K562 (cell line): ENCODE results near the gene HSPB2. TPM values are rescaled to one million over a fixed set of nuclear protein-coding genes. Genes with fewer than 3 reads are reported as not detected.

ENCODE experiments used
- ATAC-seq: fragments of 200-7000 bp; cut with Tn5 transposase; 3 replicates; pipeline ENCODE4 v1.9.1; 2020; ENCODE audit warnings: moderate library complexity
- BruUV-seq: library from RNA; stranded (reverse); fragments of 400-500 nt; replicated peaks from 2 replicates; lab custom pipeline; 2021; lab: Mats Ljungman, UMichigan
- CTCF ChIA-PET: fragments of 300-600 bp; formaldehyde crosslinking; extraction: SDS; loops from one replicate; lab custom pipeline; 2021; ENCODE audit warnings: low intra/inter-chr PET ratio; lab: Yijun Ruan, JAX
- POLR2A ChIA-PET: fragments of 300-600, 350-650 bp; sonication (Branson Sonifier 250); formaldehyde crosslinking; extraction: SDS; loops from one replicate; lab custom pipeline; 2021; ENCODE audit warnings: antibody characterized with exemption, inconsistent platforms; lab: Yijun Ruan, JAX
- DNase-seq, 4 experiments: peaks; one replicate each; pipeline versions ENCODE4 v3.0.0 to v3.0.0-alpha.2; 2011 to 2018; ENCODE audit warnings: low spot score in 3 of 4, mixed read lengths in 3 of 4; ENCODE audit errors: extremely low read depth in 1 of 4
- FAIRE-seq: peaks from 2 replicates; lab custom pipeline; 2011; peaks lifted over from hg19 to GRCh38; lab: Jason Lieb, UNC
- H2AFZ ChIP-seq: 2 replicates; pipeline ENCODE4 v1.6.0; 2011; ENCODE audit warnings: low read depth, low read length, control low read depth, inconsistent platforms
- H3K27ac ChIP-seq: fragments of 200-600 bp; 3 replicates; pipeline ENCODE4 v1.8.0; 2011; ENCODE audit warnings: low read depth, mild to moderate bottlenecking, control low read depth, inconsistent platforms, low read length, moderate library complexity, mixed read lengths; ENCODE audit errors: extremely low read depth
- H3K27me3 ChIP-seq, 2 experiments: fragments of 300-600 bp in 1 of 2; 2 replicates in 1 of 2; 3 replicates in 1 of 2; pipeline versions ENCODE4 v1.6.0 to v1.8.0; 2011; ENCODE audit warnings: inconsistent platforms in 2 of 2, low read length in 2 of 2, mild to moderate bottlenecking in 1 of 2, mixed read lengths in 1 of 2, moderate library complexity in 1 of 2; ENCODE audit not compliant: control insufficient read depth in 2 of 2, insufficient read depth in 2 of 2
- H3K36me3 ChIP-seq: fragments of 300-600 bp; 3 replicates; pipeline ENCODE4 v1.8.0; 2011; ENCODE audit warnings: mild to moderate bottlenecking, low read length, inconsistent platforms; ENCODE audit not compliant: control insufficient read depth, insufficient read depth
- H3K4me1 ChIP-seq, 2 experiments: fragments of 200-600 bp in 1 of 2; replicated peaks in 1 of 2; 2 replicates in 1 of 2; 3 replicates in 1 of 2; pipeline versions ENCODE4 v1.5.1 to v1.8.0; 2011; ENCODE audit warnings: inconsistent platforms in 2 of 2, low read length in 2 of 2, mild to moderate bottlenecking in 1 of 2, mixed read lengths in 1 of 2, moderate library complexity in 1 of 2; ENCODE audit not compliant: control insufficient read depth in 2 of 2, insufficient read depth in 2 of 2
- H3K4me2 ChIP-seq: 2 replicates; pipeline ENCODE4 v1.6.1; 2011; ENCODE audit warnings: low read length, control low read depth, inconsistent platforms, mixed read lengths; ENCODE audit not compliant: insufficient read depth
- H3K4me3 ChIP-seq: fragments of 200-600 bp; sonication (generic), shearing (Covaris generic); 2 replicates; pipeline ENCODE4 v1.5.1; 2016; ENCODE audit warnings: control low read depth, inconsistent platforms
- H3K79me2 ChIP-seq: fragments of 200-600 bp; 3 replicates; pipeline ENCODE4 v1.8.0; 2011; ENCODE audit warnings: low read length, inconsistent platforms; ENCODE audit not compliant: control insufficient read depth, insufficient read depth
- H3K9ac ChIP-seq, 2 experiments: 2 replicates each; pipeline versions ENCODE4 v1.6.0 to v1.6.1; 2011; ENCODE audit warnings: low read depth in 2 of 2, low read length in 2 of 2, control low read depth in 1 of 2, inconsistent platforms in 1 of 2, mild to moderate bottlenecking in 1 of 2, mixed read lengths in 1 of 2; ENCODE audit not compliant: insufficient read depth in 1 of 2
- H3K9me1 ChIP-seq: one replicate; pipeline ENCODE4 v1.6.0; 2011; ENCODE audit warnings: inconsistent platforms, mild to moderate bottlenecking, low read length, moderate library complexity; ENCODE audit not compliant: control insufficient read depth, insufficient read depth
- H3K9me3 ChIP-seq: replicated peaks from 2 replicates; pipeline ENCODE4 v1.5.1; 2011; ENCODE audit warnings: low read depth, low read length, inconsistent platforms; ENCODE audit not compliant: control insufficient read depth, insufficient read depth
- H4K20me1 ChIP-seq: replicated peaks from 2 replicates; pipeline ENCODE4 v1.6.1; 2011; ENCODE audit warnings: low read length, inconsistent platforms, mixed read lengths; ENCODE audit not compliant: control insufficient read depth, insufficient read depth
- HLTF ChIP-seq: fragments of 450-650 bp; IDR thresholded peaks from 2 replicates; pipeline ENCODE4 v1.6.1; 2016
- ILF3 ChIP-seq: fragments of 450-650 bp; IDR thresholded peaks from 2 replicates; pipeline ENCODE4 v1.6.1; 2018; ENCODE audit warnings: antibody characterized with exemption, mild to moderate bottlenecking, moderate library complexity, borderline replicate concordance
- MAZ ChIP-seq, 2 experiments: fragments of 450-650 bp in 1 of 2; sonication (generic) in 1 of 2; formaldehyde crosslinking; IDR thresholded peaks in 1 of 2; conservative IDR thresholded peaks in 1 of 2; 2 replicates each; pipeline versions ENCODE4 v1.4.0 to v1.5.0; 2020; ENCODE audit warnings: mild to moderate bottlenecking in 1 of 2, missing genetic modification reagents in 1 of 2
- SUPT5H ChIP-seq: fragments of 450-650 bp; IDR thresholded peaks from 2 replicates; pipeline ENCODE4 v1.6.1; 2016
- ZC3H8 ChIP-seq: fragments of 450-650 bp; IDR thresholded peaks from 2 replicates; pipeline ENCODE4 v1.6.1; 2017
- ZNF780A ChIP-seq: fragments of 250-450 bp; sonication (Bioruptor Pico); IDR thresholded peaks from 2 replicates; pipeline ENCODE4 v1.5.0; 2021; ENCODE audit warnings: mild to moderate bottlenecking
- WGBS: fragments of 100-300 bp; shearing (Covaris generic); methylation state at CpG from one replicate; pipeline ENCODE4 v1.1.6; 2016; ENCODE audit warnings: low coverage, mixed read lengths; ENCODE audit not compliant: insufficient coverage; ENCODE audit errors: missing lambda C conversion rate; 5-methylcytosine and 5-hydroxymethylcytosine counted together
- in situ Hi-C: fragments of 300-500 bp; cut with MboI; formaldehyde crosslinking; loops from 4 replicates; pipeline ENCODE4 v1.15.0; 2018; ENCODE audit warnings: inconsistent platforms, mixed read lengths
- intact Hi-C: fragments of 100-400 bp; cut with micrococcal nuclease; formaldehyde crosslinking; loops from 2 replicates; pipeline ENCODE4 v1.14.2; 2022
- polyA plus RNA-seq, 8 experiments: library from polyadenylated mRNA; depleted of rRNA in 4 of 8; stranded (reverse) in 5 of 8; unstranded in 3 of 8; fragments of >200 nt; fragmentation: Nextera tagmentation in 2 of 8; fragmentation: Illumina TruSeq in 1 of 8; extraction: Ambion mirVana in 2 of 8; extraction: Trizol in 1 of 8; gene quantifications; 2 replicates each; pipeline versions ENCODE4 v1.2.1 to v1.2.3, GENCODE V29; 2011 to 2014; ENCODE audit warnings: inconsistent platforms in 1 of 8, missing spikeins in 1 of 8
- total RNA-seq, 7 experiments: library from RNA; depleted of rRNA in 6 of 7; stranded (reverse); fragments of >200 nt in 6 of 7; fragmentation: Illumina TruSeq in 2 of 7; extraction: Trizol in 2 of 7; gene quantifications; 2 replicates each; pipeline versions ENCODE4 v1.2.1 to v1.2.3, GENCODE V29; 2011 to 2021; ENCODE audit warnings: low replicate concordance in 1 of 7
- TF ChIP-seq, protein P1 (sequence below), 2 experiments: fragments of 450-650 bp in 1 of 2; sonication (generic) in 1 of 2; formaldehyde crosslinking; conservative IDR thresholded peaks; 2 replicates each; pipeline versions ENCODE4 v1.4.0 to v1.8.1; 2020 to 2022; ENCODE audit warnings: mild to moderate bottlenecking in 1 of 2, missing genetic modification reagents in 1 of 2
- TF ChIP-seq, protein P2 (sequence below), 2 experiments: fragments of 200-800 bp in 1 of 2; sonication (Bioruptor generic) in 1 of 2; sonication (generic) in 1 of 2; formaldehyde crosslinking in 1 of 2; IDR thresholded peaks in 1 of 2; conservative IDR thresholded peaks in 1 of 2; 2 replicates each; pipeline versions ENCODE4 v1.5.0 to v1.6.1; 2016 to 2020; ENCODE audit warnings: missing compliant biosample characterization in 1 of 2, missing genetic modification characterization in 1 of 2, missing genetic modification reagents in 1 of 2
- TF ChIP-seq, protein P3 (sequence below): fragments of 450-650 bp; formaldehyde crosslinking; IDR thresholded peaks from 2 replicates; pipeline ENCODE4 v1.4.0; 2020; ENCODE audit warnings: mild to moderate bottlenecking, moderate library complexity

Gene HSPB2
- total and polyA plus RNA-seq, 9 of the 15 experiments (the other 6 are each of a cell fraction or from before 2014, with no cell fraction given): 0.06 to 0.35 (median 0.11) TPM; not detected in 5

DNA sequence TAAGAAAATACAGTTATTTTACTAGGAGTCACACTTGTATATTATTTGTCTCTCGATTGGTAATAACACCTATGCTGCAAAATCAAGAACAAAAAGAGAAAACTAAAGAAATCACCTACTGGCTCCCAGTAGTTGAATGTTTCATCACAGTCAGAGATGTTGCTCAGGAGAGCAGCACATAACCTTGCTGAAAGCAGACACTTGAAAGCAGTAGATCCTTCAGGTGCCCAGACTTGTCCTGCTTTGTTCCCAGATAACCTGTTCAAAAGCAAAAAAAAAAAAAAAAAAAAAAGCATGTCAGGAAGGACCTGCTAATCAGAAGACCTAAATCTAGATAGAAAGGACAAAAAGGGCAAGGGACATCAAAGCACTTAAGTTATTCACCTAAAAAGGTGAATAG is 42.4 kb upstream of the HSPB2 start:
- Histone ChIP-seq H3K79me2 (peaks cover 10% of the 10 kb centered on the region; the same call in 2 of the 3 replicates), H3K27ac (no peak overlapping the region; the same call in 2 of the 3 replicates), H3K4me3 (no peak overlapping the region), H3K4me2 (peak overlapping the region; percentile 91; the same call in 1 of the 2 replicates), H3K9me1 (no peaks in the 10 kb centered on the region), H3K9me3 (no peaks in the 10 kb centered on the region), H3K36me3 (peaks cover 32% of the 10 kb centered on the region), H3K9ac (peak overlapping the region in 1 of 2 experiments; percentile 5; a peak in 1 of 4 replicates), H3K27me3 (no peaks in the 10 kb centered on the region), H4K20me1 (no peaks in the 10 kb centered on the region), H3K4me1 (peaks cover 3 to 4% of the 10 kb centered on the region in 2 experiments; a peak in 2 of 5 replicates), H2AFZ (no peak overlapping the region)
- ChIA-PET POLR2A (interaction anchor here (0.6 to 2.7 kb wide), 8 partner anchors 8 to 277 kb away, joined by 3 to 18 read pairs (median 5); no protein-coding TSS in a partner anchor), CTCF (no interaction called here)
- TF ChIP-seq ZC3H8: no peak
- no peak for TF ChIP-seq MAZ (CRISPR knock-in tag; conservative IDR thresholded peaks at IDR 0.05 in 1 of 2, IDR thresholded peaks at IDR 0.05 in 1 of 2)
- TF ChIP-seq, protein P1, sequence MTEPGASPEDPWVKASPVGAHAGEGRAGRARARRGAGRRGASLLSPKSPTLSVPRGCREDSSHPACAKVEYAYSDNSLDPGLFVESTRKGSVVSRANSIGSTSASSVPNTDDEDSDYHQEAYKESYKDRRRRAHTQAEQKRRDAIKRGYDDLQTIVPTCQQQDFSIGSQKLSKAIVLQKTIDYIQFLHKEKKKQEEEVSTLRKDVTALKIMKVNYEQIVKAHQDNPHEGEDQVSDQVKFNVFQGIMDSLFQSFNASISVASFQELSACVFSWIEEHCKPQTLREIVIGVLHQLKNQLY (CRISPR knock-in tag; conservative IDR thresholded peaks at IDR 0.05): no peak
- TF ChIP-seq ZNF780A: no peak
- TF ChIP-seq HLTF: no peak
- TF ChIP-seq, protein P2, sequence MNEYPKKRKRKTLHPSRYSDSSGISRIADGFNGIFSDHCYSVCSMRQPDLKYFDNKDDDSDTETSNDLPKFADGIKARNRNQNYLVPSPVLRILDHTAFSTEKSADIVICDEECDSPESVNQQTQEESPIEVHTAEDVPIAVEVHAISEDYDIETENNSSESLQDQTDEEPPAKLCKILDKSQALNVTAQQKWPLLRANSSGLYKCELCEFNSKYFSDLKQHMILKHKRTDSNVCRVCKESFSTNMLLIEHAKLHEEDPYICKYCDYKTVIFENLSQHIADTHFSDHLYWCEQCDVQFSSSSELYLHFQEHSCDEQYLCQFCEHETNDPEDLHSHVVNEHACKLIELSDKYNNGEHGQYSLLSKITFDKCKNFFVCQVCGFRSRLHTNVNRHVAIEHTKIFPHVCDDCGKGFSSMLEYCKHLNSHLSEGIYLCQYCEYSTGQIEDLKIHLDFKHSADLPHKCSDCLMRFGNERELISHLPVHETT (CRISPR knock-in tag; conservative IDR thresholded peaks at IDR 0.05 in 1 of 2, IDR thresholded peaks at IDR 0.05 in 1 of 2): no peak
- TF ChIP-seq, protein P3, sequence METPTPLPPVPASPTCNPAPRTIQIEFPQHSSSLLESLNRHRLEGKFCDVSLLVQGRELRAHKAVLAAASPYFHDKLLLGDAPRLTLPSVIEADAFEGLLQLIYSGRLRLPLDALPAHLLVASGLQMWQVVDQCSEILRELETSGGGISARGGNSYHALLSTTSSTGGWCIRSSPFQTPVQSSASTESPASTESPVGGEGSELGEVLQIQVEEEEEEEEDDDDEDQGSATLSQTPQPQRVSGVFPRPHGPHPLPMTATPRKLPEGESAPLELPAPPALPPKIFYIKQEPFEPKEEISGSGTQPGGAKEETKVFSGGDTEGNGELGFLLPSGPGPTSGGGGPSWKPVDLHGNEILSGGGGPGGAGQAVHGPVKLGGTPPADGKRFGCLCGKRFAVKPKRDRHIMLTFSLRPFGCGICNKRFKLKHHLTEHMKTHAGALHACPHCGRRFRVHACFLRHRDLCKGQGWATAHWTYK (CRISPR knock-in tag): no peak
- no peak for TF ChIP-seq SUPT5H
- TF ChIP-seq ILF3: no peak
- in situ Hi-C loops: no loop called here
- WGBS: 31% methylated on average over 1 of the region's 1 CpG
- FAIRE-seq (no peak), DNase-seq (no peak), ATAC-seq (no peak)
- no TSS peak for BruUV-seq
- intact Hi-C loops: no loop called here
